ENCODE measurements around the gene DOCK9.
"Not testable (repeated sequence)": the region's sequence is repeated elsewhere in the genome, so short reads cannot be mapped to it uniquely, and the experiment has no call there.

The DOCK9 gene

DNA sequence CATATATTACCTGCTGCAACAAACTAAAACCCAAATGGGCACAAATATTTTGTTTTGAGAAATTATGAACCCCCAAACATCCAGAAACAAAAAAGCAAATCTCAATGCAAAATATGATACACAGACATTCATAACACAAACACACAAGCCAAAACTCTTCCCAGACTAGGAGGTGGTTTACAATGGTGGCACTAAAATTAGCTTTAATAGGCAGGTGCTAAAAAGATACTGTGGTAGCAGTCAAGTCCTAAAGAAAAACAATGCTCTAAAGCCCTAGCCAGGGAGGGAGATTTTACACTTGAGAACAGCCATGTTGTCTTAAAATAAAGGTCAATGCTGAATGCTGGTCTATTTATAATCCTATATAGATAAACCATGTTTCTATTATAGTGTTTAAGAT, 65.0 kb downstream of the DOCK9 start:
- no peak for DNase-seq

- DNase-seq, result peak in 1 of 2 experiments; percentile 56
Measured at GRCh38 chr13:98910501-98910951, 67.3 kb downstream of the DOCK9 start.

DNA sequence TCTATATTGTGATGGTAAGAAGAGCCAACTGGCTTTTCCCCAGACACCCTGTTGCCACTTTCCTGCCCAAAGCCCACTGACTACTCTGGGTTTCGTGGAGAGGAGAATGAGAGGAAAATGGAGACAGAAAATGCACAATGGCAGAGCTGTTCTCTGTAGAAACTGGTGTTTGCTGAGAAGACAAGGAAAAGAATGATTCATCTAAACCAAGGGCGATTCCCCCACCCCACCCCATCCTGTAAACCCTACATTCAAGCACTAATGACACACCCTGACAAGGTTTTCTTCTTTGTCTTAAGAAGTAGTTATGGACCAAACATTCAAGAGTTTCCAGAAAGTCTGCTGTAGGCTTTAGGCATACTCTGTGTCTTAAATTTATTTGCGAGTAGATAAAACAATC, 68.8 kb downstream of the DOCK9 start:
- no peak for DNase-seq

DNA sequence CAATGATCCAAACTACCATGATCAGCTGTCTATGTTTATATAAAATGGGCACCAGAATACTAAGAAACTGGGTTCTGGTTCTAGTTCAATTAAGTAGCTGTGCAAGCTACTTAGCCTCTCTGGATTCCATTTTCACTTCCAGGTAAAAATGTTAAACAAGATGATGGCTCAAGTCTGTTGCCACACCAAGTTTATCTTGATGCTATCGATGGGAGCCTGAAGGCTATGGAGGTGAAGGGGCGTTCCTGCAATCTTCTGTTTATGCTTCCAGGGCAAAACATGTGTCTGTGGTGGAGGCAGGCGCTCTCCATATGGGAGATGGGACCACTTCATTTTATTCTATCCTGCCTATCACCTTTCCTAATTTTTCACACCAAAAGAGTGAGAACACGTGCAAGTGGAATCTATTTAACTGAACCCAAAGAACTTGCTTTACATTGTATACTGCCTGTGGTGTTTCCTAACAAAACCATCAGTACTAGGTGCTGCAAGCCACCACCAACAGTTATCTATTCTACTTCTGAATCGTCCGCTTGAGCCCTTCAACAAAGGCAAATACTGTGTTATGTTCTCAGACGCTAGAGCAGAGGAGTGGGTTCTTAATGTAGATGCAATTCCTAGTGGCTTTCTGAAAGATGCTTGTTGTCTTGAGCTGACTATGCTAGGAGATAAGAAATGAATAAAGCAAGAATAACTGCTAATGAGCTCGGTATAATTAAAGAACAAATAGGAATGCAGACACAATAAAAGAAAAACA, 70.9 kb downstream of the DOCK9 start:
- no peak for DNase-seq

DNA sequence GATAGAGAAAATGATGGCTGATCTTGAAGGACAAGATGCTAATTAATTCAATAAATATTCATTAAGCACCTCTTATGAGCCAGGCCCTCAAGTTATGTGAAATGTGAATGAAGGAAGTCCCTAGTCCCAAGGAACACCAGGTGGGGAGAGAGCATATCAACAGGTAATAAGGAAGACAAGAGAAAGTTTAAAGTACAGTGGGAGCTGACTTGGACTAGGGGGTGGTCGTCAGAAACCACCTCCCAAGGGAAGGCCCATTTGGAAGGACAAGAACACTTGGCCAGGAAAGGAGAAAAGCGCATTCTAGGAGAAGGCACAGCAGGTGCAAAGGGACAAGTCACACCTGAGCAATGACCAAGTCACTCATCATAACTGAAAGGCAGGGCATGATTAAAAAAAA, 72.7 kb downstream of the DOCK9 start:
- DNase-seq, result no peak

GRCh38 chr13:98900442-98900841, 77.4 kb downstream of the DOCK9 start:
- no peak for DNase-seq

- DNase-seq, result no peak
Measured at GRCh38 chr13:98897706-98898105, 80.2 kb downstream of the DOCK9 start.

- DNase-seq, result no peak
Measured at GRCh38 chr13:98896868-98897144, 81.1 kb downstream of the DOCK9 start.

- DNase-seq, result no peak
Measured at GRCh38 chr13:98896083-98896867, 81.6 kb downstream of the DOCK9 start.

- not testable (repeated sequence) for DNase-seq
Measured at GRCh38 chr13:98894814-98895213, 83.0 kb downstream of the DOCK9 start.

GRCh38 chr13:98893371-98893770, 84.5 kb downstream of the DOCK9 start:
- no peak for DNase-seq

DNA sequence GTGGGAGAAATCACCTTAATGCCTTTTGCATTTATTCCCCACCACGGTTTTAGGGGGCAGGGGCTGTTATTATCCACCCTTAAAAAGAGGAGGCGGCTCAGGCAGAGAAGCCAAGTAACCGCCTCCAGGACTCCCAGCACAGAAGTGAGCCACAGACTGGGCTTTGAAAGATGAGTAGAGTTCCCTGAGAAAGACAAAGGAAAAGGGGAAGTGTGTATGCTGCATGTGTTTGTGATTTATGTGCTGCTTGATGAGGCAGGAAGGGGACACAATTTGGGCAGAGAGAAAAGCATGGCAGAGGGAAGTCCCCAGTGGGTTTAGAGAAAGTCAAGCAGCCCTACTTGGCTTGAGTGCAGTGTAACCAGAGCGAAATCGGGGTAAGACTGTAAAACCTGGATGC, 85.0 kb downstream of the DOCK9 start:
- no peak for DNase-seq

- no peak for DNase-seq
Measured at GRCh38 chr13:98892077-98892476, 85.8 kb downstream of the DOCK9 start.

DNA sequence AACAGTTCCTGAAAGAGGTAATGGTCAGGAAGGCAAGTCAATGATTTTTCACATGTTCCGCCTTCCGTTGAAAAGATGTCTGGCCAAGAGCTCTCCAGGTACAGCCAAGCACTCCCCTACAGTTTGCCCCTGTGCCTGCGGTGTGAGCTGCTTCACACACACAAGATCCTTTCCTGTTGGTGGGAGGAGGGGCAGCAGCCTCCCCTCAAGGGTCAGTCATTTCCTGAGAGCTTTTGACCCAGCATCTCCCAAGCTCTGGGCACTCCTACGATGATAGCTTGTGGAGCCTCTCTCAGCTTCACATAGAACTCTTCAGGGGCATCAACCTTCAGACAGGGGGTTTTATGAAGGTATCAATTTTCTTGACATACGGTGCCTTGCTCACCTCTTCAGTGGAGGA, 86.9 kb downstream of the DOCK9 start:
- no peak for DNase-seq

DNA sequence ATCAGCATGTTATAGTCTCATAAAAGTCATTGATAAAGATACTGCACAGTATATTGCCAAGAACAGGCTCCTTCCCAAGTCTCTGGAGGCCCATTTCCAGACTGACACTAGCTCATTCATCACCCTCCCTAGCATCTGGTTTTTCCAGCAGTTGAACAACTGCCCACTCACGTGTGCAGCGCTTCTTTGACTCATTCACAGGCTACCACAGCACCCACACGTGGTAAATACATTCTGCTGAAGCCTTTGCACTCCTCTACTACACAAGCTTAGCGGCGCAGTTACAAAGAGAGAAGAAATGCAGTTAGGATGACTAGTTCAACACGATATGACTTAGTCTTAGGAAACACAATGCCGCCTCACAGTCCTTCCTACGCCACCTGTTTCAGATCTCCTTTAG, 87.7 kb downstream of the DOCK9 start:
- no peak for DNase-seq

DNA sequence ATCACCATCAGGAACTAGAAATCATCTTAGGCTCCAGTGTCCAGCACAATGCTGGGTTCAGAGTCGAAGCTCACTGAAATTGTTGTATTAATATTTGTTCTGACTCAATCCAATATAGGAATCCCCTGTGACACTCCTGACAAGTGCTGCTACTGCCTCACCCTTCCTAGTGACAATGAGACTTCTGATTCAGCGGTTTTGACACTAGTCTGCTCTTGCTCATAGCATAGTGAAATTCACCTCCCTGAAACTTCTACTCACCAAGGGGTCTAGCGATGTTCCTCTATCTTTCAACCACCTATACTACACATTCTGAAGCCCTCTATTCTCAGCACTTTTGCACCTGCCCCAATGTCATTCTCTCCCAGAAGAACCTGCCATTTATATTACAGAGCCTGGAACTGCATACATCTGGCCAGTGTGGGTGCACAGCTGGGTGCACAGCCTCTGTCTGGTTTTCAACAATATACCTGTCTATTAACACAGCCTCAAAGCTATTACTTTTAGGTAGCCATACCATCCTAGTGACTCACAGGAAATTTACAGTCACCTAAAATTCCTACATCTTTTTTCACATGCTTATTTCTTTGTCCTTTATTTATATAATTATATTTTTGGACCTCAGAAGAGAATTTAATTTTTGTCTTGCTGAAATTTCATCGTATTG, 88.3 kb downstream of the DOCK9 start:
- no peak for DNase-seq

DNA sequence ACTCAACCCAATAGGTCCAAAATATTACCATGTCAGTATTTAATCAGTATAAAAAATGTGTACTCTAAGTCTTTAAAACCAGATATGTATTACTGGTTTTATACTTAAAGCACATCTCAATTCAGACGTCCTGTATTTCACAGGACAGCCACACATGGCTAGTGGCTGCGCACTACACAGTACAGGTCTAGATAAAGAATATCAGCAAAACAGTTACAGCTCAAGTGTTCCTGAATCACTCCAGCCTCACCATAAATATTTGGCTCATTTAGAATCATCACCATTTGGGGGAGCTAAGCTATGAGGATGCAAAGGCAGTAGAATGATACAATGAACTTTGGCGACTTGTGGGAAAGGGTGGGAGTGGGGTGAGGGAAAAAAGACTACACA, 89.0 kb downstream of the DOCK9 start:
- DNase-seq, result no peak

- no peak for DNase-seq
Measured at GRCh38 chr13:98888222-98888889, 89.5 kb downstream of the DOCK9 start.

DNA sequence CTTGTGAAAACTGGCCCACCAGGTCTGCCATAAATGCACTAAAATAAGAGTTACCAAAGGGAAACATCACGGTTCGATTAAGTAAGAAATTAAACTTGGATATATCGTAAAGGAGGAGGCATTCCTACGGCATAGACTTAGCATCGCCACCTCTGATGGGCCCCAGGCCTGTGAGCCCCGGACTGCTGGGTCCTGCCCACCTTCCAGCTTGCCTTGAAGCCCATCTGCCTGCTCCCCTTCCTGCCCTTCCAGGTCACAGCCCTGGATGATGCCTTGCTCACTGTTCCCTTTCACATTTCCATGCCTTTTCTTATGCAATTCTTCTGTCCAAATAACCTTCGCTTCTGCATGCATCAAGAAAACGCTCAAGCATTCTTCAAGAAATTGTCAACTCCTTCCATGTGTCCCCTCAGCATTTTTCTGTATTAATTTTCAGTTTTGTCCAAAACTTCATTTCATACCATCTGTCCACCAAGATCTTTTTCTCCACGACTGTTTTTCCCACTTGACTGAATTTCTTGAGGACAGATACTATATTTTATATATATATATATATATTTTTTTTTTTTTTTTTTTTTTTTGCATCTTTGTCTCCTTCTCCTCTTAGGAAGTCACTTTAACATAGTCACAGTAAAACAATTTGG, 91.2 kb downstream of the DOCK9 start:
- no peak for DNase-seq

GRCh38 chr13:98885600-98885999, 92.3 kb downstream of the DOCK9 start:
- no peak for DNase-seq

DNA sequence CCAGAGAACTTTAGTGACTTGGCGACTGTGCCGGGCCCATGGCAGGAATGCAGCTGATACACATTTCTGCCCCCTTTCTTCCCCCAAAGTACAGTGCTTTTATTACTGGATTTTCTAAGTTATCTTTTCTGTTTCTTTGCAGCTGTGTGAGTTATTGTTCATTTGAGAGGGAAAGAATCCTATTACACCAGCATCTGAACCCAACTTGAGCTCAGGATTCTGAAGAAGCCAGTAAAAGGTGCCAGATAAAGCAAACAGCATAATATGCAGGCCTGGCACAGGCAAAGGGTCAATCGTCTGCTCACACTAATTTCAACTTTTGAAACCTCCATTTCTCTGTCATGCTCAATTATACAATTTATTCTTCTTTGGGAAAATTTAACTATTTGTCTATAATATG, 93.9 kb downstream of the DOCK9 start:
- no peak for DNase-seq

DNA sequence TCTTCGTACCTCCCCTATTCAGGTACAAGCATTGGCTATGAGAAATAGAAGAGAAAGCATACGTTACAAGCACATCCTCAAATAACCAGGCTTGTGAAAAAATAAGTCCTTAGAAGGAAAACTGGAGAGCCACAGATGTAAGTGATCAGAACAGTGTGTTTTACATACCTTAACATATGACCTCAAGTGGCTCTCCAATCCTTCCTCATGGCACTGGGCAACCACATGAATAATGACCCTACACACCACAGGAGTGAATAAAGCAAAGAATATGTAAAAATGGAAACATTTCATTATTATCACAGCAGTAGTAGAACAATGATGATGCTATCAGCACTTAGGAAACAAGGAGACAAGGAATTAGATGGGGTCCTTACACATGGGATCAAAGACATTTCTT, 96.5 kb downstream of the DOCK9 start:
- DNase-seq, result no peak

DNA sequence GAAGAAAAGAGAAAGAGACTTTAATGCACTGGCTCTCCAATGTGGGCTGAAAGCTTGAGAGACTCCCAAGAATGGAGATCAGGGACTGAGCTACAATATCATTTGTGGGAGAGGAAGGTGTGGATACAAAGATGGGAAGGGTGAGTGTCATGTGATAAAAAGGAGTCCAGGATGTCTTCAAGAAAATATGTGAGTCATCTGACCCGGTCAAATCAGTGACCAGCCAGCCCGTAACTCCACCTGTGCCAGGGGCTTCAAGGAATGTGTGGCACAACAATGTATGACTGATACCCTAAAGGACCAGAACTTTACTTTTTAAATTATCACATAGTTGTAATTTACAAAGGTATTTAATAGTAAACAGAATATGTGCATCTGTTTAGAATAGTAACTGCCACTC, 97.2 kb downstream of the DOCK9 start:
- no peak for DNase-seq
